Panc1 (cell line): ENCODE data around the gene TENT4B. TPM values are rescaled to one million over a fixed set of nuclear protein-coding genes. Genes with fewer than 3 reads are reported as not detected.

Experiments
- ATAC-seq: fragments of 200-7000 bp; cut with Tn5 transposase; 2 replicates; pipeline ENCODE4 v1.9.1; 2020; ENCODE audit warnings: mild to moderate bottlenecking, moderate library complexity
- BruUV-seq: library from RNA; stranded (reverse); fragments of 400-500 nt; replicated peaks from 2 replicates; lab custom pipeline; 2021; lab: Mats Ljungman, UMichigan
- CTCF ChIA-PET: fragments of 300-600 bp; sonication (Branson Sonifier 250); formaldehyde crosslinking; loops from one replicate; lab custom pipeline; 2022; ENCODE audit warnings: antibody characterized with exemption; lab: Charles Lee
- POLR2A ChIA-PET: fragments of 300-600 bp; sonication (Branson Sonifier 250); formaldehyde crosslinking; loops from one replicate; lab custom pipeline; 2022; ENCODE audit warnings: antibody characterized with exemption; lab: Charles Lee
- DNase-seq: peaks from one replicate; pipeline ENCODE4 v3.0.0-alpha.2; 2010; ENCODE audit warnings: low read depth, low spot score
- H3K27ac ChIP-seq: 2 replicates; pipeline ENCODE4 v1.5.1; 2011; ENCODE audit warnings: mild to moderate bottlenecking, low read length, inconsistent platforms
- H3K27me3 ChIP-seq: fragments of 200-500 bp; sonication (Bioruptor generic); 2 replicates; pipeline ENCODE4 v1.6.0; 2014; ENCODE audit warnings: low read length, inconsistent platforms; ENCODE audit not compliant: control insufficient read depth, insufficient read depth
- H3K36me3 ChIP-seq: fragments of 200-500 bp; sonication (Bioruptor generic); 2 replicates; pipeline ENCODE4 v1.5.1; 2014; ENCODE audit warnings: inconsistent platforms, mild to moderate bottlenecking, low read length, moderate library complexity; ENCODE audit not compliant: control insufficient read depth, insufficient read depth
- H3K4me1 ChIP-seq: 2 replicates; pipeline ENCODE4 v1.5.1; 2011; ENCODE audit warnings: inconsistent platforms, mild to moderate bottlenecking, low read length, moderate library complexity; ENCODE audit not compliant: control insufficient read depth, insufficient read depth
- H3K4me3 ChIP-seq, 2 experiments: 2 replicates each; pipeline ENCODE4 v1.5.1; 2011 to 2012; ENCODE audit warnings: low read depth in 2 of 2, low read length in 2 of 2, mild to moderate bottlenecking in 2 of 2, inconsistent platforms in 1 of 2, moderate library complexity in 1 of 2
- H3K9me3 ChIP-seq: fragments of 200-500 bp; sonication (Bioruptor generic); 2 replicates; pipeline ENCODE4 v1.5.1; 2014; ENCODE audit warnings: low read depth, mild to moderate bottlenecking, inconsistent platforms, low read length, moderate library complexity; ENCODE audit not compliant: control insufficient read depth, insufficient read depth
- CTCF ChIP-seq: fragments of 450-650 bp; IDR thresholded peaks from 2 replicates; pipeline ENCODE4 v1.5.1; 2017; ENCODE audit warnings: mild to moderate bottlenecking
- POLR2AphosphoS5 ChIP-seq: IDR thresholded peaks from 2 replicates; pipeline ENCODE4 v1.6.1; 2012; ENCODE audit warnings: mild to moderate bottlenecking, low read depth, low read length, moderate library complexity
- REST ChIP-seq, 2 experiments: IDR thresholded peaks; 2 replicates each; pipeline ENCODE4 v1.6.1; 2011 to 2012; ENCODE audit warnings: low read depth in 2 of 2, control low read depth in 1 of 2, low read length in 1 of 2, mild to moderate bottlenecking in 1 of 2, moderate library complexity in 1 of 2; ENCODE audit not compliant: insufficient read depth in 1 of 2
- SIN3A ChIP-seq: IDR thresholded peaks from 2 replicates; pipeline ENCODE4 v1.6.1; 2012; ENCODE audit warnings: low read depth, mild to moderate bottlenecking, low read length, moderate library complexity, borderline replicate concordance; ENCODE audit not compliant: insufficient read depth
- TCF7L2 ChIP-seq: IDR thresholded peaks from 2 replicates; pipeline ENCODE4 v1.6.1; 2011; ENCODE audit warnings: mild to moderate bottlenecking, low read depth, low read length, inconsistent platforms
- in situ Hi-C: cut with HindIII; loops from 2 replicates; pipeline ENCODE4 v1.10.0; 2016; ENCODE audit warnings: low sequenced_read_pairs, low pct_unique_long_range_greater_than_20kb
- intact Hi-C: fragments of 100-400 bp; cut with micrococcal nuclease; formaldehyde crosslinking; loops from one replicate; pipeline ENCODE4 v1.10.0; 2022; ENCODE audit not compliant: unreplicated experiment
- total RNA-seq: library from RNA; stranded (reverse); gene quantifications from one replicate; pipeline ENCODE4 v1.2.1, GENCODE V29; 2021; ENCODE audit not compliant: unreplicated experiment

The TENT4B gene
- total RNA-seq, 1 experiment from 2014 or later: 9.7 TPM

GRCh38 chr16:50275098-50275415 lies 122.0 kb downstream of the TENT4B start:
- no TSS peak for BruUV-seq
- intact Hi-C loops: no loop called here
- DNase-seq (no peak), ATAC-seq (no peak)
- Histone ChIP-seq H3K4me3 (no peak overlapping the region), H3K27me3 (no peaks in the 10 kb centered on the region), H3K4me1 (no peaks in the 10 kb centered on the region; the same call in 1 of the 2 replicates), H3K27ac (no peak overlapping the region), H3K9me3 (no peaks in the 10 kb centered on the region), H3K36me3 (no peaks in the 10 kb centered on the region)
- in situ Hi-C loops: no loop called here
- ChIA-PET CTCF (no interaction called here), POLR2A (interaction anchor here (0.5 to 0.6 kb wide), 2 partner anchors 7 to 12 kb away, joined by 3 to 8 read pairs; no protein-coding TSS in a partner anchor)
- TF ChIP-seq TCF7L2: no peak

- Histone ChIP-seq H3K27me3 (no peaks in the 10 kb centered on the region), H3K27ac (no peak overlapping the region), H3K9me3 (no peaks in the 10 kb centered on the region), H3K36me3 (no peaks in the 10 kb centered on the region), H3K4me3 (no peak overlapping the region), H3K4me1 (no peaks in the 10 kb centered on the region; the same call in 1 of the 2 replicates)
- DNase-seq (no peak), ATAC-seq (no peak)
- POLR2A ChIA-PET: no interaction called here
- in situ Hi-C loops (no loop called here), intact Hi-C loops (no loop called here)
- TF ChIP-seq POLR2AphosphoS5 (no peak), TCF7L2 (no peak), SIN3A (no peak), CTCF (no peak), REST (IDR thresholded peaks at IDR 0.05; ENCODE audit: insufficient read depth in 1 of 2, low read depth in 2 of 2, low read length in 1 of 2) (no peak)
- CTCF ChIA-PET: no interaction called here
- BruUV-seq: no TSS peak
Measured at GRCh38 chr16:50275428-50276325, 122.6 kb downstream of the TENT4B start.

GRCh38 chr16:50276326-50276640 lies 123.2 kb downstream of the TENT4B start:
- in situ Hi-C loops: no loop called here
- H3K27me3 ChIP-seq: no peaks in the 10 kb centered on the region
- ATAC-seq: no peak
- no peaks in the 10 kb centered on the region for H3K9me3 ChIP-seq
- CTCF ChIA-PET: no interaction called here
- no peak for TF ChIP-seq CTCF
- TF ChIP-seq POLR2AphosphoS5: no peak
- no peak for TF ChIP-seq REST (IDR thresholded peaks at IDR 0.05; ENCODE audit: insufficient read depth in 1 of 2, low read depth in 2 of 2, low read length in 1 of 2)
- no peak for TF ChIP-seq SIN3A
- TF ChIP-seq TCF7L2: no peak
- DNase-seq: no peak
- intact Hi-C loops: no loop called here
- H3K27ac ChIP-seq: no peak overlapping the region
- no peaks in the 10 kb centered on the region for H3K36me3 ChIP-seq
- H3K4me3 ChIP-seq: no peak overlapping the region
- H3K4me1 ChIP-seq: no peaks in the 10 kb centered on the region; the same call in 1 of the 2 replicates
- POLR2A ChIA-PET: no interaction called here
- BruUV-seq: no TSS peak
